Measurements from ENCODE around the gene REPS1.

The REPS1 gene

GRCh38 chr6:138926579-138926978 lies 61.5 kb downstream of the REPS1 start:
- DNase-seq (ENCODE audit: low read depth) = no peak

DNA sequence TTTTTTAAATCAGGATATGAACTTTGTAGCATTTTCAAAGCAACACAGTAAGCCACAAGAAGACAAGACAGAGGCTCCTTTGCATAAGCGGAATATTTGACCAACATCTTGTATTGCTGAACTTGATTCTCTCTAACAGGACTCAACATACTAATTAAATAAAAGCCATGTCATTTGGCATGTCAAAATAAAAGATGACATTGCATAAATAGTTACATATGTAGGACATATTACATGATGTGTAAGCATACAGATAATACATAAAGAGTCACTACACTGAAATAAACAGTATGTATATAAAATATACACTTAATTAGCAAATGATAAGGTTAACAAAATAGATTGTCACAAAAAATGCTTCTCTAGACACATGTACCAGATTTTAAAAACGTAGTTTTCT lies 62.2 kb downstream of the REPS1 start:
- no peak for DNase-seq (ENCODE audit: low read depth)

GRCh38 chr6:138923561-138923960 lies 64.5 kb downstream of the REPS1 start:
- DNase-seq (ENCODE audit: low read depth) = no peak

DNA sequence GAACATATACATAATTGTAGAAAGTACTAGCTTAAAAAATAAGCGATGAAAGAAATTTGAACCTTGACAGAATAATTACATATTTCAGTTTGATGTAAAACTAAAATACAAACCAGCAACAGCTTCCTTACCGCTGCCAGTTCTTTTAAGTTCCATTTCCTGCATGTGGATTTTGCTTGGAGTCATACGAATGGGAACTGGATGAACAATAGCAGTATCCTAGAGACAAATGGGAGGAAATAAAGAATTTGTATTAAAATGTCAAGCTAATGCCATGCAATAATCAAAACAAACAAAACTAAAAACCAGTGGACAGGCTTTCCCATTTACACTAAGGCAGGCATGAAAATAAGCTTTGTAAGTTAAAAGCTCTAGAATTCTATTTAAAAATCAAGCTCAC lies 67.1 kb downstream of the REPS1 start:
- DNase-seq (ENCODE audit: low read depth) = no peak

- no peak for DNase-seq (ENCODE audit: low read depth)
These were observed 73.4 kb downstream of the REPS1 start for GRCh38 chr6:138914701-138915100.

- no peak for DNase-seq (ENCODE audit: low read depth)
These were observed 75.7 kb downstream of the REPS1 start for GRCh38 chr6:138912308-138912707.

DNA sequence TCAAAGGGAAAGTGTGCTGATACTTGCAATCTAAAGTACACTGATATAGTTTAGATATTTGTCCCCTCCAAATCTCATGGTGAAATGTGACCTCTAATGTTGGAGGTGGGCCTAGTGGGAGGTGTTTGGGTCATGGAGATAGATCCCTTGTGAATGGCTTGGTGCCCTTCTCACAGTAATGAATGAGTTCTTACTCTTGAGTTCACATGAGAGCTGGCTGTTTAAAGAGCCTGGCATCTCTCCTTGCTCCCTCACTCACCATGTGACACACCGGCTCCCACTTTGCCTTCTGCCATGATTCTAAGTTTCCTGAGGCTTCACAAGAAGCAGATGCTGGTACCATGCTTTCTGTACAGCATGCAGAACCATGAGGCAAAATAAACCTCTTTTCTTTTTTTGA lies 78.1 kb downstream of the REPS1 start:
- no peak for DNase-seq (ENCODE audit: low read depth)

GRCh38 chr6:138909511-138909910 lies 78.5 kb downstream of the REPS1 start:
- DNase-seq (ENCODE audit: low read depth) = no peak

GRCh38 chr6:138907167-138907566 lies 80.9 kb downstream of the REPS1 start:
- DNase-seq (ENCODE audit: low read depth) = no peak

- DNase-seq (ENCODE audit: low read depth) = no peak
These were observed 91.0 kb downstream of the REPS1 start for GRCh38 chr6:138897031-138897430.

- DNase-seq (ENCODE audit: low read depth) = no peak
These were observed 91.8 kb downstream of the REPS1 start for GRCh38 chr6:138896104-138896756.

DNA sequence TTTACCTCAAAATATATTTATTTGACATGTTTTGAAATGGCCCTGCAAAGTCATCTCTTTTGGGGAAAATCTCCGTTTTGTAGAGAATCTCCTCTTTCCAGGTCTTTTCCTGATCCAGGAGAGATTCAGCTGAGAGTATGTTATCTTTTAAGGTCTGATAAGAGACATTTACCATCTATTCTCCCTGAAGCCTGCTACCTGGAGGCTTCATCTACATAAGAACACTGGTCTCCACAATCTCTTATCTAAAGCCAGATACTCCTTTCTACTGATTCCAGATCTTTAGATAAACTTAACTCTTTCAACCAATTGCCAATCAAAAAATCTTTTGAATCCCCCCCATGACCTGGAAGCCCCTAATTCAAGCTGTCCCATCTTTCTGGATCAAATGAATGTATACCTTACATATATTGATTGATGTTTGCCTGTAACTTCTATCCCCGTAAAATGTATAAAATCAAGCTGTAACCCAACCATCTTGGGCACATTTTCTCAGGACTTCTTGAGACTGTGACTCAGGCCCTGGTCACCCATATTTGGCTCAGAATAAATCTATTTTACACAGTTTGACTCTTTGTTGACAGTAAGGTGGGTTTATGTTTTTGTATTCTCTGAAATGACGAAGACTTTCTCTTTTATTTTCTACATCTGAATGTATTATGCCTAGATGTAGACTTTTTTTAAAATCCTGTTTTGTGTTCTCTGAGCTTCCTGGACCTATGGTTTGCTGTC lies 96.6 kb downstream of the REPS1 start:
- peak; percentile 3 for DNase-seq (ENCODE audit: low read depth)

DNA sequence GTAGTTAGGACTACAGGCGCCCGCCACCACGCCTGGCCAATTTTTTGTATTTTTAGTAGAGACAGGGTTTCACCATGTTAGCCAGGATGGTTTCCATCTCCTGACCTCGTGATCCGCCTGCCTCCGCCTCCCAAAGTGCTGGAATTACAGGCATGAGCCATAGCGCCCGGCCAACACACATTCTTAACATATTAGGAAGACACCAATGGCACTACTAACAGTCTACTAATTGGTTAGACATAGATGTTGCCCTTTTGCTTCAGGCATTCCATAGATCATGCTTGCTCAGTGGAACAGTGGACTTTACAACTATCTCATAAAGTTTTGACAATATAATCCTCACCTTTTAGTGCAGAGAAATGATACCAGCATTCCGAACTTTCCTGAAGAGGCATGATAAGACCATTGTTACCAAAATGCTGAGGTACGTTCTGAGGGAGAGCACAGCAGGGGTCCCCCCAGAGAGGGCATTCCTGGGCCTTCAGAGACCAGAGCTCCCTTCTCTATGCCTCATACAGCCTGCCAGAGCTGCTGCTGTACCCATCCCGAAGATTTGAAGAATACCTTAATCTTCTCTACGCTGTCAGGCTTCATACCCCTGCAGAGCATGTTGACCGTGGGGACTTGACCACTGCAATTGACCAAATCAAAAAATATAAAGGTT lies 102.8 kb downstream of the REPS1 start:
- DNase-seq (ENCODE audit: low read depth) = peak; percentile 16

GRCh38 chr6:138882369-138883017 lies 105.6 kb downstream of the REPS1 start:
- DNase-seq (ENCODE audit: low read depth) = no peak

DNA sequence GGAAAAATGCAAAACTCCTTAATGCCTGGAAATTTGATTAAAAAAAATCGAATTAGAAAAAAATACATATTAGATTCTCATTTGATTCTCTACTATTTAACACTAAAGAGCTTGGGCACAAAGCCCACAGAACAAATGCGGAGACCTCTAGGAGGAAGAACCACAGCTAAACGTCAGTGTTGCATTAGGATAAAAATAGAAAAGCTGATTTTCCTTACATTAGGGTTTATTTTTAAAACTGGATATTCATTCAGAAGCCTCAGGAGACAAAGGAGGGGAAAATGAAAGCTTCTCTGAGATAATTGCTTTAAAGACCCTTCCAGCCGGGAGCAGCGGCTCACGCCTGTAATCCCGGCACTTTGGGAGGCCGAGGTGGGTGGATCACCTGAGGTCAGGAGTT lies 114.9 kb downstream of the REPS1 start:
- no peak for DNase-seq (ENCODE audit: low read depth)

DNA sequence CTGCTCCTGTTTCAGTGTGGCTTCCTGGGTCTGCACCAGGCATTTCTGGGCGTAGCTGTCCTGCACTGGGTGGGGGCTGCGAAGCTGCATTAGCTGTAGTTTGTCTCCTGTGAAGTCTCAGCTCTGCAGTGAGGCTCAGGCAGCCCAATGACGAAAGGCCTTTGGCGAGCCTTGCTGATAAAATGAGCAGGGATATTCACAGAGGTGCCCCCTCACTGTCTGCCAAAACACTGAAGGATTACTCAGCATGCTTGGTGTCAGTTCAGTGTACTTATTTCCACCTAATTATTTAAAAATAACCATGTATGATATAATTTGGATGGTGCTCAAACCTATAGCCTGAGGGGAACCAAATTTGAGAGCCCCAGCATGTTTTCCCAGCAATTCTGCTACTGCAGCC lies 118.7 kb downstream of the REPS1 start:
- DNase-seq (ENCODE audit: low read depth) = peak; percentile 20

- no peak for DNase-seq (ENCODE audit: low read depth)
These were observed 119.9 kb downstream of the REPS1 start for GRCh38 chr6:138868181-138868580.

GRCh38 chr6:138865480-138866109 lies 122.5 kb downstream of the REPS1 start:
- DNase-seq (ENCODE audit: low read depth) = no peak

GRCh38 chr6:138864343-138864890 lies 123.6 kb downstream of the REPS1 start:
- no peak for DNase-seq (ENCODE audit: low read depth)

GRCh38 chr6:138863321-138863720 lies 124.7 kb downstream of the REPS1 start:
- DNase-seq (ENCODE audit: low read depth) = no peak

- no peak for DNase-seq (ENCODE audit: low read depth)
These were observed 125.6 kb downstream of the REPS1 start for GRCh38 chr6:138862456-138862855.

DNA sequence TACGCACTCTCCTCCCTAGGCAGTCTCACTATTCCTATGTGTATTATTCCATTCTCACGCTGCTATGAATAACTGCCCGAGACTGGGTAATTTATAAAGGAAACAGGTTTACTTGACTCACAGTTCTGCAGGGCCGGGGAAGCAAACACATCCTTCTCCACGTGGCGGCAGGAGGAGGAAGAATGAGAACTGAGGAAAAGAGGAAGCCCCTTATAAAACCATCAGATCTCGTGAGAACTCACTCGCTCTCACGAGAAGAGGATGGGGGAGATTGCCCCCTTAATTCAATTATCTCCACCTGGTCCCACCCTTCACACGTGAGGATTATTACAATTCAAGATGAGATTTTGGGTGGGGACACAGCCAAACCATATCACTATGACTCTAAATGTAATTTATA lies 130.3 kb downstream of the REPS1 start:
- no peak for DNase-seq (ENCODE audit: low read depth)

Data from EH (cell line).